Measurements from ENCODE around the gene PNPLA1.

Gene PNPLA1

DNA sequence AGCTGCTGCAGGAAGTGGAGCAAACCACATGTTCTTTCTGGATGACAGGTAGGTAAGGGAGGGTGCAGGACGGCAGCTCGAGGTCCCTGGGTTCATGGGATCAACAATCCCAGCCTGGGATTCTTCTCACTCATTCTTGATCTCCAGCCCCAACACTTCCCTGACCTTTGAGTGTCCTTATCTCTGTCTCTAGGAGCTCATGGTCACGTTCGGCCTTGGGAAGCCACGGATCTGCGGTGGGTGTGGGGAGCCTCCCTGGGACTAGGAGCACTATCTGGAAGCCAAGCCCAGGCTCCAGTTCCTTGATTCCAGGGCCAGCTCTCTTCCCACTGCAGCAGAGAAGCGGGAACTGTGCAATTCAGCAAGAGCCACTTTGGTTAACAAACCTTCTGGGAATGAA is 39.3 kb downstream of the PNPLA1 start:
- FAIRE-seq, result no peak
- DNase-seq (ENCODE audit: insufficient read length, low spot score), result no peak
- TF ChIP-seq TAF1 (IDR thresholded peaks at IDR 0.05; ENCODE audit: low read depth, low read length) (no peak), SPI1 (IDR thresholded peaks at IDR 0.05; ENCODE audit: low read depth, low read length) (no peak), POLR2AphosphoS5 (IDR thresholded peaks at IDR 0.05; ENCODE audit: low read depth, low read length) (no peak), PAX5 (IDR thresholded peaks at IDR 0.05; ENCODE audit: insufficient read depth, low read length, severe bottlenecking) (no peak), POLR2A (IDR thresholded peaks at IDR 0.05; ENCODE audit: low read depth, low read length) (no peak), POU2F2 (IDR thresholded peaks at IDR 0.05; ENCODE audit: low read depth, low read length) (no peak)

DNA sequence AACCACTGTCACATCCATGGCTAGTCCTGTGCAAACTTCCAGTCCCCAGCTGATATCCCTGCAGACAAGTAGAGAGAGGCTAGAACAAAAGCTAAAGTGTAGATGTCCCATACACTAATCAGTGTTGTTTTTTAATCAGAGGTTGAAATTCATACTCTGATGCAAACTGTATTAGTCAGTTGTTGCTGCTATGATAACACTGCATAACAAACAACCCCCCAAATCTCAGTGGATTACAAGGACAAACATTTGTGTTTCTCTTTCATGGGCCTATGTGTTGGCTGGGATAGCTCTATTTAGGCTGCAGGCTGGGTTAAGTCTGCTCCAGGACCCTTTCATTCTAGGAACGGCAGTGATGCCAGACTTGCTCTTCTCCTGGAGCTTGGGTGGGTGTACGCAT is 40.0 kb downstream of the PNPLA1 start:
- peak; percentile 23 for FAIRE-seq
- no peak for DNase-seq (ENCODE audit: insufficient read length, low spot score)
- TF ChIP-seq SPI1 (IDR thresholded peaks at IDR 0.05; ENCODE audit: low read depth, low read length) (no peak), POLR2A (IDR thresholded peaks at IDR 0.05; ENCODE audit: low read depth, low read length) (no peak), POU2F2 (IDR thresholded peaks at IDR 0.05; ENCODE audit: low read depth, low read length) (no peak), POLR2AphosphoS5 (IDR thresholded peaks at IDR 0.05; ENCODE audit: low read depth, low read length) (no peak), TAF1 (IDR thresholded peaks at IDR 0.05; ENCODE audit: low read depth, low read length) (no peak)

DNA sequence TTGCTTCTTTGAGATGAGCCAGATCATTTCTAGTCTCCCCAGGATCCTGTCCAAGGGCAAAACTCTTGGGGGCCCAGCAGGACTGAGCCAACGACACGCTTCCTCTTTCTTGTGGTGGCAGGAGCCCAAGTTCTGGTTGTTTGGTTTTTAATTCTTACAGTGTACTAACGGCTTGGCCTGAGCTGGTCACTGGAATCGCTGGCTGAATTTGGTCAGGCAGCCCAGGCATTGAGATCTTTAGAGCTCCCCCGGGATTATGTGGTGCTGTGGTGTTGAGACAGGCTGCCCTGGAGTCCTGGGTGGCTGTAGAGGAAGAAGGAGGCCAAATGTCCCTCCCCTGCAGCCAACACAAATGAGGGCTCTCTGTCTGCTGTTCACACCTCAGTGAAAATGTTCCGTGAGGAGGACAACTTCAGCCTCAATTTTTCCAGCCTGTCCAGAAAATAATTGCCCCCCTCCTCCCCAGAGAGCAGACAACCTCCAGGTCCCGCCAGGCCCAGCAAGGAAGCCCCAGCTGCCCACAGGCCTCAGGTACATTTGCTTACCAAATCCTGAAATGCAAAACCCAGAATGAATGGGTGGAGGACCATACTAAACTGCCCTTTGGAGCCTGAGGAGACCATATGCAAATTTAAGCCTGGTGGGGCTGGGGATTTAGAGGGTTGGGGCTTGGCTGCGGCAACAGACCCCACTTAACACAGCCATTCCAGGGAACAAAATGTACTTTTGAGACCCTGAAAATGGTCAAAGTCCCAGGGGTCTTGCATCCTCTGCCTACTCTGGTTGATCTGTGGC is 43.2 kb downstream of the PNPLA1 start:
- TF ChIP-seq SPI1 (IDR thresholded peaks at IDR 0.05; ENCODE audit: low read depth, low read length), result peak; percentile 94
- TF ChIP-seq POLR2AphosphoS5 (IDR thresholded peaks at IDR 0.05; ENCODE audit: low read depth, low read length), result no peak
- FAIRE-seq (peak; percentile 59), DNase-seq (ENCODE audit: insufficient read length, low spot score) (no peak)

DNA sequence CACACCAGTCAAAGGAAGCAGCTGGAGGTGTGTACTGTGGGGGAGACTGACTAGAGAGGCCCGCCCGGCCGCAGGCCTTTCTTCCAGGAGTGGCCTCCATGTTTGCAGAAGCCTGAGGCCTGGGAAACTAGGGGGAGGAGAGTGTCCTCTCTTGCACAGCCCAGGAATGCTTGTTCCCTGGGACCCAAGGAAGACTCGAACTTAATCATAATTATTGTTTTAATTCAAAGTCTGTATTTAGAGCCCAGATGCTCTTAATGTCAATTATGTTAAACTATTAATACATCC is 43.7 kb downstream of the PNPLA1 start:
- TF ChIP-seq POLR2A (IDR thresholded peaks at IDR 0.05; ENCODE audit: low read depth, low read length) (no peak), POU2F2 (IDR thresholded peaks at IDR 0.05; ENCODE audit: low read depth, low read length) (no peak), PAX5 (IDR thresholded peaks at IDR 0.05; ENCODE audit: insufficient read depth, low read length, severe bottlenecking) (no peak), TAF1 (IDR thresholded peaks at IDR 0.05; ENCODE audit: low read depth, low read length) (no peak), SPI1 (IDR thresholded peaks at IDR 0.05; ENCODE audit: low read depth, low read length) (no peak), POLR2AphosphoS5 (IDR thresholded peaks at IDR 0.05; ENCODE audit: low read depth, low read length) (no peak)
- FAIRE-seq, result no peak
- no peak for DNase-seq (ENCODE audit: insufficient read length, low spot score)

DNA sequence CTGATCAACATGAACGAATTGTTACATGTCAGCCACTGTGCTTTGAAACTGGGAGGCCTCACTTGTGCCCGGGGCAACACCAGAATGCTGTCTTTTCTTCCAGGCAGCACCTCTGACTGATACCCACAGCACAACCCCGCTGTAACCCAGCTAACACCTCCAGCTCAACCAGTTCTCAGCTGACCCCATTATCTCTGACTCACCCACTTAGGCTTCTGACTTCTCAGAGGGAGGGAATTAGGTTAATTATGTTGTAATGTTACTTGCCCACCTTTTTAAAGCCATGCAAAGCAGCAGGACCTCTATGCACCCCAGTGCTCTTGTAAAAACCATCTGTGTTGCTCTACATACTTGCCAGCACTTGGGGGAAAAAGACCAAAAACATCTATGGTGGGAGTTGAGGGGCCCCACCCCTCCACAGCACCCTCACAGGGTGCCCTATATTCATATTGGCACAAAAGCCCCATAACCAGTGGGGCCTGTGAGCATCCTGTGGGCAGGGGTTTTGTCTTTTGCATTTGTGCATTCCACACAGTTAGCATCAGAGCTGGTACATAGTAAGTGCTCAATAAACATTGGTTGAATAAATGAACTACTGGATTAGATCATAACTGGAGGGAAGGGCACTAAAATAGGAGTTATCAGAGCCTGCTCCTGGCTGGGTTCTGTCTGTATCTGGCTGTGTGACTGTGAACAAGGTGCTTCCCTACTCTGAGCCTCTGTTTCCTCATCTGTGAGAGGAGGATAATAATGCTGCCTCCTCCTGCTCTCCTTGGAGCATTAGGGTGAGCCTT is 44.6 kb downstream of the PNPLA1 start:
- FAIRE-seq, result no peak
- TF ChIP-seq POLR2A (IDR thresholded peaks at IDR 0.05; ENCODE audit: low read depth, low read length) (no peak), PAX5 (IDR thresholded peaks at IDR 0.05; ENCODE audit: insufficient read depth, low read length, severe bottlenecking) (no peak), POU2F2 (IDR thresholded peaks at IDR 0.05; ENCODE audit: low read depth, low read length) (no peak), SPI1 (IDR thresholded peaks at IDR 0.05; ENCODE audit: low read depth, low read length) (no peak), TAF1 (IDR thresholded peaks at IDR 0.05; ENCODE audit: low read depth, low read length) (no peak), POLR2AphosphoS5 (IDR thresholded peaks at IDR 0.05; ENCODE audit: low read depth, low read length) (no peak)
- no peak for DNase-seq (ENCODE audit: insufficient read length, low spot score)

DNA sequence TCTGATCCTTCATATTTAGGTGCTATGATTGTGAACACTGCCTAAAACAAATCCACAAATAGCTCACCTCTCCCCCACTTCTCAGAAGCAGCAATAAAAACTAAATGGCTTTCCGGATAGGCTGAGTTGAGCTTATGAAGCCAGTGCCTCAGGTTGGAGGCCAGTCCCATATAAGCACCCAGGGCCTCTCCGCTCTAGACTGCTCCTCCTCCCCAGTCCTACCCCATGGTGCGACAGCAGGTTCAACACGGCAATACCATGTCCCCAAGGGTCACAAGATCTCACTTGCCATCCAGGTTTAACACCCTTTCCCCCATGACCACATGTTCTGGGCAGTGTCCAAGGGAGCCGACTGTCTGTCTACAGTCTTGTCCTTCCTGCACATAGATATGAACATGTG is 46.1 kb downstream of the PNPLA1 start:
- FAIRE-seq (peak; percentile 83), DNase-seq (ENCODE audit: insufficient read length, low spot score) (no peak)
- no peak for TF ChIP-seq TAF1 (IDR thresholded peaks at IDR 0.05; ENCODE audit: low read depth, low read length)
- no peak for TF ChIP-seq POLR2A (IDR thresholded peaks at IDR 0.05; ENCODE audit: low read depth, low read length)
- no peak for TF ChIP-seq POU2F2 (IDR thresholded peaks at IDR 0.05; ENCODE audit: low read depth, low read length)
- no peak for TF ChIP-seq POLR2AphosphoS5 (IDR thresholded peaks at IDR 0.05; ENCODE audit: low read depth, low read length)
- TF ChIP-seq PAX5 (IDR thresholded peaks at IDR 0.05; ENCODE audit: insufficient read depth, low read length, severe bottlenecking), result no peak
- no peak for TF ChIP-seq SPI1 (IDR thresholded peaks at IDR 0.05; ENCODE audit: low read depth, low read length)

DNA sequence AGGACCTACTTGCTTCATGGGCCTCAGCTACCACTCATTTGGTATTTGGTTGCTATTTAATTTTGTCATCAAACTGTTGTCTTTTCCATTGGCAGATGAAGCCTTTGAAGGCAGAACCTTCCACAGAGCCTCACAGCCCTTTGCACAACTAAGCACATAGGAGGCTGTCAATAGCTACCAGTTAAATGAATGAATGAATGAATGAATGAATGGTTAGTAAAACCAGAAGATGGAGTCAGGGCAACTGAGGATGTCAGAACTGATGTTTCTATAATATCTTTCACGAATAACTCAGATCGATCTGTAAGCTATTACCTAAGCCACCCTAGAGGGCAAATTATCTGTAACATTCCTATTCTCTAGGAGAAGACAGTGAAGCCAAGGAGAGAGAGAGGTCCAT is 47.8 kb downstream of the PNPLA1 start:
- DNase-seq (ENCODE audit: insufficient read length, low spot score), result no peak
- no peak for TF ChIP-seq TAF1 (IDR thresholded peaks at IDR 0.05; ENCODE audit: low read depth, low read length)
- TF ChIP-seq POLR2AphosphoS5 (IDR thresholded peaks at IDR 0.05; ENCODE audit: low read depth, low read length), result no peak
- no peak for FAIRE-seq

DNA sequence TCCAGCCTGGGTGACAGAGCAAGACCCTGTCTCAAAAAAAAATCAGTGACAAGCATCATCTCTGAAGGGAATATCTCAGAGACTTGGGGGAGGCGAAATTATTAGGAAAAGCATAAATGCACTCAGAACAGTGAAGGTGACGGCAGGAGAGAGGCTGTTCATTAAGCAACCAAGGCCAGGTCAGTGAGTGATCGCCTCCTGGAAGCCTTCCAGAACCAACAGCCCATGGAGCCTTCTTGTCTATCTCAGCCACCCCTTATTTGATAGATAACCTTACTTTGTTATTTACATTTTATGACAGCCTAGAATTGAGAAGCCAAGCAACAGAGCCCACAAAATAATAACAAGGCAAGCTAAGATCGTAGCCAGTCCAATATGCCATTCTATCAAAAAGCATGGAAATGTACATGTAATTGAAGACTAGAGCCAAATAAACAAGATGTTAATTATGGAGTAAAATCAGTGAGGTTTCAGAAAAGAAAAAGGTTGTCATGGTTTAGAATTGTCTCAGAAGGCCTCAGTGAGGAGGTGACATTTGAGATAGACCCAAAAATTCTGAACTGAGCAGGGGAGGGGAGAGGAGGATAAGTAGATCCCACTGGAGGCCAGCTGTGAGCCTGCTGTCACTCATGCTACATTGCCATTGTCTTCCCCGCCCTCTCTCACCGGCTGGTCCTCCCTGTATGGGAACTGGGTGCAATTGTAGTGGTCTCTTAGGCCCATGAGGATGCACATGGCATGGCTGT is 49.0 kb downstream of the PNPLA1 start:
- TF ChIP-seq POLR2AphosphoS5 (IDR thresholded peaks at IDR 0.05; ENCODE audit: low read depth, low read length), result no peak
- TF ChIP-seq POLR2A (IDR thresholded peaks at IDR 0.05; ENCODE audit: low read depth, low read length), result no peak
- TF ChIP-seq SPI1 (IDR thresholded peaks at IDR 0.05; ENCODE audit: low read depth, low read length), result no peak
- TF ChIP-seq POU2F2 (IDR thresholded peaks at IDR 0.05; ENCODE audit: low read depth, low read length), result no peak
- TF ChIP-seq PAX5 (IDR thresholded peaks at IDR 0.05; ENCODE audit: insufficient read depth, low read length, severe bottlenecking), result no peak
- TF ChIP-seq TAF1 (IDR thresholded peaks at IDR 0.05; ENCODE audit: low read depth, low read length), result no peak
- no peak for DNase-seq (ENCODE audit: insufficient read length, low spot score)
- no peak for FAIRE-seq

DNA sequence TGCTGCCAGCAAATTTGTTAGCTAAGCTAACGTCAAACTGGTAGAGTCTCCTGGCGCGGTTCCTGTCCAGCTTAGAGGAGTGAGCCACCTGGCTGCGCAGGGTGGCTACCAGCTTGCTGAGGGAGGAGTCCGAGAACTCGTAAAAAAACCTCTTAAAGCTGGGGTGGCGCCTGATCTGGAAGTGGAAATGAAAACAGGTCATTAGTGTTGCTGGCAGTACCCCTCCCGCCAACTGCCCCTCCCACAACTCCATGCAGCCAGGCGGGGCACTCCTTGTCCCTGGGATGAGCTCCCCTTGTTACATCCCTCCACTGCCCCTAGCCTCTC is 49.5 kb downstream of the PNPLA1 start:
- FAIRE-seq (no peak), DNase-seq (ENCODE audit: insufficient read length, low spot score) (no peak)
- TF ChIP-seq POLR2AphosphoS5 (IDR thresholded peaks at IDR 0.05; ENCODE audit: low read depth, low read length), result no peak
- no peak for TF ChIP-seq POU2F2 (IDR thresholded peaks at IDR 0.05; ENCODE audit: low read depth, low read length)
- no peak for TF ChIP-seq TAF1 (IDR thresholded peaks at IDR 0.05; ENCODE audit: low read depth, low read length)

DNA sequence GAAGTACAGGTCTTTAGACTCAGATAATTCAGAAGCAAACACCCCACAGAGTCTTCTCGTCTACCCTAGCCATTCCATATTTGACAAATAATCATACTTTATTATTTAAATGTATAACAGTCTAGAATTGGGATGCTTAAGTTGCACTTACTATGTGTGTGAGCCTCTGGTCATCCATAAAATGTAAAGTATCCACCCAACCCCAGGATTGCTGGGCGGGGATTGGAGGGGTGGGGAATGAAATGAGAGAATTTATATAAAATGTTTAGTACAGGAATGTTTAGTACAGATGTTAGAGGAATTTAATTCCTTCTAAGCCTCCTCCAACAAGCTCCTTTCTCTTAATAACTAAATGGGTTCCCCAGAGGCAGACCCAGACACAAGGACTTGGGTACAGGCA is 50.0 kb downstream of the PNPLA1 start:
- FAIRE-seq (no peak), DNase-seq (ENCODE audit: insufficient read length, low spot score) (no peak)
- TF ChIP-seq POLR2AphosphoS5 (IDR thresholded peaks at IDR 0.05; ENCODE audit: low read depth, low read length) (no peak), POLR2A (IDR thresholded peaks at IDR 0.05; ENCODE audit: low read depth, low read length) (no peak), PAX5 (IDR thresholded peaks at IDR 0.05; ENCODE audit: insufficient read depth, low read length, severe bottlenecking) (no peak), TAF1 (IDR thresholded peaks at IDR 0.05; ENCODE audit: low read depth, low read length) (no peak), SPI1 (IDR thresholded peaks at IDR 0.05; ENCODE audit: low read depth, low read length) (no peak), POU2F2 (IDR thresholded peaks at IDR 0.05; ENCODE audit: low read depth, low read length) (no peak)

All from GM12891 (cell line).